ENCODE measurements around the gene SUSD3. TPM values are rescaled to one million over a fixed set of nuclear protein-coding genes. Genes with fewer than 3 reads are reported as not detected.

Gene SUSD3
- total and polyA plus RNA-seq, 10 of the 15 experiments (the other 5 are each of a cell fraction or from before 2014, with no cell fraction given), result 2.5 to 92.0 (median 31.1) TPM

DNA sequence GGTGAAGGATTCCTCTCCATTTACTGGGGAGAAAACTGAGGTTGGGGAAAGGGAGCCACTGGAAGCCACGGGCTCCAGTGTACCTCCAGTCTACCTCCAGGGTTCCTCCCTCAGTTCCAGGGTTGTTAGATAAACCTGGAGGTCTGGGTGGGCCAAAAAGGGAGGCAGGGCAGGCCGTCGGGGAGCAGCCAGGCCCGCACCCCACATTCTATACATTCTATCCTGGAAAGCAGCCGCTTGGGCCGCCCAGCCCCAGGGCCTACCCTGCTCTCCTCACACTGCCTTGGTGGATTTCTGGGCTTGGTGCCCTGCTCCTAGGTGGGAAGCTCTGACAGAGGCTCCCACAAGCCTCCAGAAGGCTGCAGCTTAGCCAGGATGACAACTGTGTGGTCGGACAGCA lies 18.1 kb upstream of the SUSD3 start:
- Histone ChIP-seq H3K4me3 (no peak overlapping the region), H3K9ac (ENCODE audit: control insufficient read depth, insufficient read depth, low read length) (no peak overlapping the region), H4K20me1 (ENCODE audit: control insufficient read depth, insufficient read depth) (no peaks in the 10 kb centered on the region), H3K27me3 (replicated peaks in 1 of 2; ENCODE audit: control insufficient read depth in 2 of 2, insufficient read depth in 2 of 2, low read length in 1 of 2) (no peaks in the 10 kb centered on the region), H3K4me1 (ENCODE audit: control insufficient read depth, insufficient read depth, low read length) (no peaks in the 10 kb centered on the region), H3K36me3 (ENCODE audit: control insufficient read depth in 2 of 2, insufficient read depth in 2 of 2, low read length in 1 of 2) (peaks cover 0 to 2% of the 10 kb centered on the region in 2 experiments; a peak in 3 of 4 replicates), H3K79me2 (ENCODE audit: control insufficient read depth, insufficient read depth, low read length) (no peaks in the 10 kb centered on the region), H3K27ac (ENCODE audit: control insufficient read depth, insufficient read depth) (no peak overlapping the region), H3K9me3 (replicated peaks; ENCODE audit: control insufficient read depth, insufficient read depth, low read length) (no peaks in the 10 kb centered on the region), H2AFZ (ENCODE audit: control insufficient read depth, low read depth, low read length) (no peak overlapping the region), H3K4me2 (ENCODE audit: control insufficient read depth, insufficient read depth) (no peak overlapping the region)
- WGBS (ENCODE audit: insufficient coverage, insufficient replicate concordance, low lambda C conversion rate, missing lambda C conversion rate), result 91% methylated on average over 7 of the region's 7 CpGs
- CTCF ChIA-PET, result no interaction called here
- ATAC-seq, result no peak
- no peak for FAIRE-seq
- no TSS peak for BruUV-seq (replicated peaks)
- SMC1A ChIA-PET (ENCODE audit: uncharacterized antibody, unreplicated experiment), result no interaction called here
- intact Hi-C loops (cut with micrococcal nuclease; ENCODE audit: unreplicated experiment) (no loop called here), in situ Hi-C loops (cut with MboI) (no loop called here)
- POLR2A ChIA-PET, result interaction anchor here (1.0 kb wide), 1 partner anchor 20 kb away, joined by 3 read pairs; no protein-coding TSS in a partner anchor
- RAD21 ChIA-PET (ENCODE audit: unreplicated experiment), result no interaction called here
- TF ChIP-seq SIN3A (IDR thresholded peaks at IDR 0.05; ENCODE audit: low read depth, low read length) (no peak), RAD21 (IDR thresholded peaks at IDR 0.05; ENCODE audit: insufficient read depth, low read depth, low read length) (no peak), NR2F1 (conservative IDR thresholded peaks at IDR 0.05) (no peak), GABPA (IDR thresholded peaks at IDR 0.05; ENCODE audit: low read depth) (no peak)
- TF ChIP-seq, protein P1, sequence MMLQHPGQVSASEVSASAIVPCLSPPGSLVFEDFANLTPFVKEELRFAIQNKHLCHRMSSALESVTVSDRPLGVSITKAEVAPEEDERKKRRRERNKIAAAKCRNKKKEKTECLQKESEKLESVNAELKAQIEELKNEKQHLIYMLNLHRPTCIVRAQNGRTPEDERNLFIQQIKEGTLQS (IDR thresholded peaks at IDR 0.05; ENCODE audit: borderline replicate concordance, extremely low read depth, low read depth, low read length), result no peak
- DNase-seq (ENCODE audit: low read depth, low spot score), result no peak

DNA sequence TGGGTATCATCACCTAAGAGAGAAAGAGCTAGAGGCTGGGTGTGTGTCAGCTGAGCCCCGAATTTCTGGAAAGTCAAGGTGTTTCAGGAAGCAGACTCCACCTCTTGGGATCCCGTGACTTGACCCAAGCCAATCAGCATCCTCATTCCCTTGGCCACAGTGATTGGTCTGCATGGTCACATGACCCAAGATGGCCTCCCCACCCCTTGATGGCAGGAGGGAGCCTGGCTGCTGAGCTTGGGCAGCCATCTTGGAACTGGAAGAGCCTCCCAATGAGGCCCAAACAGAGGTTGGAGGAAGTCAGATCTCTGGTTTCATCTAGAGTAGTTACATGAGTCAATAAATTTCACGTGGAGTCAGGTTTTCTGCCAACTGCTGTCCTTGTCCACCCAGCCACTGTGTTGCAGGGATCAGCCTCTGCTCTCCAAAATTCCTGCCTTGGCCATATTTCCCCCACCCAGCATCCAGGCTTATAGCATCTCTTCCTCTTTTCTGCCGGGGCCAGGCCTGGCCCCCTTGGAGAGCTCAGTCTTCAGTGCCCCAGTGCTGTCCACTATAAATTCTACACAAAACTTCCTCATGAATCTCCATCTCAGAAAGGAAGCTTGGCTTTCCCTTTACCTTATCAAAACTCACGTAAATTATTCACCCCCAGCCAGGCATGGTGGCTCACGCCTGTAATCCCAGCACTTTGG lies 17.2 kb upstream of the SUSD3 start:
- Histone ChIP-seq H3K36me3 (ENCODE audit: control insufficient read depth in 2 of 2, insufficient read depth in 2 of 2, low read length in 1 of 2) (no peaks in the 10 kb centered on the region; a peak in 1 of 4 replicates), H3K4me2 (ENCODE audit: control insufficient read depth, insufficient read depth) (no peak overlapping the region), H3K27ac (ENCODE audit: control insufficient read depth, insufficient read depth) (no peak overlapping the region), H3K9me3 (replicated peaks; ENCODE audit: control insufficient read depth, insufficient read depth, low read length) (no peaks in the 10 kb centered on the region), H3K9ac (ENCODE audit: control insufficient read depth, insufficient read depth, low read length) (no peak overlapping the region), H3K27me3 (replicated peaks in 1 of 2; ENCODE audit: control insufficient read depth in 2 of 2, insufficient read depth in 2 of 2, low read length in 1 of 2) (no peaks in the 10 kb centered on the region), H2AFZ (ENCODE audit: control insufficient read depth, low read depth, low read length) (peak overlapping the region; percentile 58; the same call in 1 of the 2 replicates), H4K20me1 (ENCODE audit: control insufficient read depth, insufficient read depth) (no peaks in the 10 kb centered on the region), H3K4me1 (ENCODE audit: control insufficient read depth, insufficient read depth, low read length) (no peaks in the 10 kb centered on the region), H3K79me2 (ENCODE audit: control insufficient read depth, insufficient read depth, low read length) (no peaks in the 10 kb centered on the region), H3K4me3 (no peak overlapping the region)
- BruUV-seq (replicated peaks), result no TSS peak
- ATAC-seq, result peak; percentile 48
- POLR2A ChIA-PET, result interaction anchor here (1.0 kb wide), 1 partner anchor 19 kb away, joined by 3 read pairs; no protein-coding TSS in a partner anchor
- intact Hi-C loops (cut with micrococcal nuclease; ENCODE audit: unreplicated experiment), result no loop called here
- in situ Hi-C loops (cut with MboI), result no loop called here
- WGBS (ENCODE audit: insufficient coverage, insufficient replicate concordance, low lambda C conversion rate, missing lambda C conversion rate), result 81% methylated on average over 6 of the region's 6 CpGs
- no peak for FAIRE-seq
- CTCF ChIA-PET, result no interaction called here
- no peak for DNase-seq (ENCODE audit: low read depth, low spot score)
- RAD21 ChIA-PET (ENCODE audit: unreplicated experiment), result no interaction called here
- SMC1A ChIA-PET (ENCODE audit: uncharacterized antibody, unreplicated experiment), result no interaction called here
- no peak for TF ChIP-seq ZNF274 (IDR thresholded peaks at IDR 0.05; ENCODE audit: insufficient read depth, insufficient read length)
- no peak for TF ChIP-seq ZZZ3 (IDR thresholded peaks at IDR 0.05; ENCODE audit: control insufficient read depth, insufficient read length, low read depth)
- no peak for TF ChIP-seq TCF3 (IDR thresholded peaks at IDR 0.05; ENCODE audit: borderline replicate concordance, insufficient read depth, low read depth, low read length)
- no peak for TF ChIP-seq IKZF1 (conservative IDR thresholded peaks at IDR 0.05)
- TF ChIP-seq, protein P2, sequence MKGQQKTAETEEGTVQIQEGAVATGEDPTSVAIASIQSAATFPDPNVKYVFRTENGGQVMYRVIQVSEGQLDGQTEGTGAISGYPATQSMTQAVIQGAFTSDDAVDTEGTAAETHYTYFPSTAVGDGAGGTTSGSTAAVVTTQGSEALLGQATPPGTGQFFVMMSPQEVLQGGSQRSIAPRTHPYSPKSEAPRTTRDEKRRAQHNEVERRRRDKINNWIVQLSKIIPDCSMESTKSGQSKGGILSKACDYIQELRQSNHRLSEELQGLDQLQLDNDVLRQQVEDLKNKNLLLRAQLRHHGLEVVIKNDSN (IDR thresholded peaks at IDR 0.05; ENCODE audit: borderline replicate concordance, extremely low read length, insufficient read depth, low read depth, low read length), result peak; percentile 81
- peak; percentile 54; the same call in 1 of the 2 replicates for TF ChIP-seq NFYB (IDR thresholded peaks at IDR 0.05; ENCODE audit: insufficient read depth, low read depth, low read length)
- peak; percentile 94 for TF ChIP-seq YY1 (IDR thresholded peaks at IDR 0.05; ENCODE audit: low read depth, low read length)
- TF ChIP-seq, protein P3, sequence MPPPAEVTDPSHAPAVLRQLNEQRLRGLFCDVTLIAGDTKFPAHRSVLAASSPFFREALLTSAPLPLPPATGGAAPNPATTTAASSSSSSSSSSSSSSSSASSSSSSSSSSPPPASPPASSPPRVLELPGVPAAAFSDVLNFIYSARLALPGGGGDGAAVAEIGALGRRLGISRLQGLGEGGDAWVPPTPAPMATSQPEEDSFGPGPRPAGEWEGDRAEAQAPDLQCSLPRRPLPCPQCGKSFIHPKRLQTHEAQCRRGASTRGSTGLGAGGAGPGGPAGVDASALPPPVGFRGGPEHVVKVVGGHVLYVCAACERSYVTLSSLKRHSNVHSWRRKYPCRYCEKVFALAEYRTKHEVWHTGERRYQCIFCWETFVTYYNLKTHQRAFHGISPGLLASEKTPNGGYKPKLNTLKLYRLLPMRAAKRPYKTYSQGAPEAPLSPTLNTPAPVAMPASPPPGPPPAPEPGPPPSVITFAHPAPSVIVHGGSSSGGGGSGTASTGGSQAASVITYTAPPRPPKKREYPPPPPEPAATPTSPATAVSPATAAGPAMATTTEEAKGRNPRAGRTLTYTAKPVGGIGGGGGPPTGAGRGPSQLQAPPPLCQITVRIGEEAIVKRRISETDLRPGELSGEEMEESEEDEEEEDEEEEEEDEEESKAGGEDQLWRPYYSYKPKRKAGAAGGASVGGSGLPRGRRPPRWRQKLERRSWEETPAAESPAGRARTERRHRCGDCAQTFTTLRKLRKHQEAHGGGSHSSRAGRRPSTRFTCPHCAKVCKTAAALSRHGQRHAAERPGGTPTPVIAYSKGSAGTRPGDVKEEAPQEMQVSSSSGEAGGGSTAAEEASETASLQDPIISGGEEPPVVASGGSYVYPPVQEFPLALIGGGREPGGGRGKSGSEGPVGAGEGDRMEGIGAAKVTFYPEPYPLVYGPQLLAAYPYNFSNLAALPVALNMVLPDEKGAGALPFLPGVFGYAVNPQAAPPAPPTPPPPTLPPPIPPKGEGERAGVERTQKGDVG (CRISPR knock-in tag; IDR thresholded peaks at IDR 0.05), result no peak
